ENCODE data around the gene YTHDF1.

DNA sequence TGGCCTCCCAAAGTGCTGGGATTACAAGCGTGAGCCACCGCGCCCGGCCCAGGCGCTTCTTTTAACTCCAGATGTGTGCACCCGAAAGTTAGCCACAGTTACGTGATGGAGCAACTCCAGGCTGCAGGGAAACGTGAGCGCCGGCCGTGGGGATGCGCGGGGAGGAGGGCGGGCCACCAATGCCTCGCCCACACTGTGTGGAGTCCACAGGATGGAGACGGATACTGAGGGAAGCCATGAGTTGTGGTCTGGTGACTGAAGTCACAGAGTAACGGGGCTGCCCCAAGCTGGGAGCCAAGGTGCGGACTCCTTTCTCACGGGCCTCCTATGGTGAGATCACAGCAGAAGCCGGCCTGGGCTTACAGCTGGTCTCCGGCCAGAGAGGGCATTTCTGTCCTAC lies 23.2 kb downstream of the YTHDF1 start:
- TF ChIP-seq POLR2A (IDR thresholded peaks at IDR 0.05) (no peak), POLR2AphosphoS5 (IDR thresholded peaks at IDR 0.05) (no peak), EP300 (IDR thresholded peaks at IDR 0.05) (no peak)
- TF ChIP-seq, protein P1, sequence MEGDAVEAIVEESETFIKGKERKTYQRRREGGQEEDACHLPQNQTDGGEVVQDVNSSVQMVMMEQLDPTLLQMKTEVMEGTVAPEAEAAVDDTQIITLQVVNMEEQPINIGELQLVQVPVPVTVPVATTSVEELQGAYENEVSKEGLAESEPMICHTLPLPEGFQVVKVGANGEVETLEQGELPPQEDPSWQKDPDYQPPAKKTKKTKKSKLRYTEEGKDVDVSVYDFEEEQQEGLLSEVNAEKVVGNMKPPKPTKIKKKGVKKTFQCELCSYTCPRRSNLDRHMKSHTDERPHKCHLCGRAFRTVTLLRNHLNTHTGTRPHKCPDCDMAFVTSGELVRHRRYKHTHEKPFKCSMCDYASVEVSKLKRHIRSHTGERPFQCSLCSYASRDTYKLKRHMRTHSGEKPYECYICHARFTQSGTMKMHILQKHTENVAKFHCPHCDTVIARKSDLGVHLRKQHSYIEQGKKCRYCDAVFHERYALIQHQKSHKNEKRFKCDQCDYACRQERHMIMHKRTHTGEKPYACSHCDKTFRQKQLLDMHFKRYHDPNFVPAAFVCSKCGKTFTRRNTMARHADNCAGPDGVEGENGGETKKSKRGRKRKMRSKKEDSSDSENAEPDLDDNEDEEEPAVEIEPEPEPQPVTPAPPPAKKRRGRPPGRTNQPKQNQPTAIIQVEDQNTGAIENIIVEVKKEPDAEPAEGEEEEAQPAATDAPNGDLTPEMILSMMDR (IDR thresholded peaks at IDR 0.05), result no peak

Measured in upper lobe of left lung (tissue), 4 donors.